ENCODE results near the gene VPS72. TPM values are rescaled to one million over a fixed set of nuclear protein-coding genes. Genes with fewer than 3 reads are reported as not detected.

VPS72 gene
- polyA plus RNA-seq, 1 experiment: 71.0 TPM

- Histone ChIP-seq H3K27me3 (ENCODE audit: control insufficient read depth, insufficient read depth, low read length) (no peaks in the 10 kb centered on the region), H3K36me3 (ENCODE audit: control insufficient read depth, insufficient read depth, low read length) (no peaks in the 10 kb centered on the region), H3K4me3 (ENCODE audit: low read depth, low read length) (no peak overlapping the region)
- no peak for DNase-seq (ENCODE audit: low read depth)
- TF ChIP-seq, protein P1, sequence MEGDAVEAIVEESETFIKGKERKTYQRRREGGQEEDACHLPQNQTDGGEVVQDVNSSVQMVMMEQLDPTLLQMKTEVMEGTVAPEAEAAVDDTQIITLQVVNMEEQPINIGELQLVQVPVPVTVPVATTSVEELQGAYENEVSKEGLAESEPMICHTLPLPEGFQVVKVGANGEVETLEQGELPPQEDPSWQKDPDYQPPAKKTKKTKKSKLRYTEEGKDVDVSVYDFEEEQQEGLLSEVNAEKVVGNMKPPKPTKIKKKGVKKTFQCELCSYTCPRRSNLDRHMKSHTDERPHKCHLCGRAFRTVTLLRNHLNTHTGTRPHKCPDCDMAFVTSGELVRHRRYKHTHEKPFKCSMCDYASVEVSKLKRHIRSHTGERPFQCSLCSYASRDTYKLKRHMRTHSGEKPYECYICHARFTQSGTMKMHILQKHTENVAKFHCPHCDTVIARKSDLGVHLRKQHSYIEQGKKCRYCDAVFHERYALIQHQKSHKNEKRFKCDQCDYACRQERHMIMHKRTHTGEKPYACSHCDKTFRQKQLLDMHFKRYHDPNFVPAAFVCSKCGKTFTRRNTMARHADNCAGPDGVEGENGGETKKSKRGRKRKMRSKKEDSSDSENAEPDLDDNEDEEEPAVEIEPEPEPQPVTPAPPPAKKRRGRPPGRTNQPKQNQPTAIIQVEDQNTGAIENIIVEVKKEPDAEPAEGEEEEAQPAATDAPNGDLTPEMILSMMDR (IDR thresholded peaks at IDR 0.05; ENCODE audit: insufficient read depth, low read depth, low read length): no peak
- CTCF ChIA-PET: interaction anchor here (1.3 to 1.6 kb wide), 2 partner anchors 18 to 36 kb away, joined by 3 read pairs; no protein-coding TSS in a partner anchor
- POLR2A ChIA-PET: no interaction called here
Measured at GRCh38 chr1:151135433-151136385, 54.3 kb downstream of the VPS72 start.

- H3K36me3 ChIP-seq (ENCODE audit: control insufficient read depth, insufficient read depth, low read length): no peaks in the 10 kb centered on the region
- no peak for DNase-seq (ENCODE audit: low read depth)
- TF ChIP-seq, protein P1 (IDR thresholded peaks at IDR 0.05; ENCODE audit: insufficient read depth, low read depth, low read length): no peak
- ChIA-PET POLR2A (no interaction called here), CTCF (interaction anchor here (1.3 to 1.6 kb wide), 2 partner anchors 17 to 35 kb away, joined by 3 read pairs; no protein-coding TSS in a partner anchor)
- H3K27me3 ChIP-seq (ENCODE audit: control insufficient read depth, insufficient read depth, low read length): no peaks in the 10 kb centered on the region
- no peak overlapping the region for H3K4me3 ChIP-seq (ENCODE audit: low read depth, low read length)
Measured at GRCh38 chr1:151134991-151135390, 55.0 kb downstream of the VPS72 start.

DNA sequence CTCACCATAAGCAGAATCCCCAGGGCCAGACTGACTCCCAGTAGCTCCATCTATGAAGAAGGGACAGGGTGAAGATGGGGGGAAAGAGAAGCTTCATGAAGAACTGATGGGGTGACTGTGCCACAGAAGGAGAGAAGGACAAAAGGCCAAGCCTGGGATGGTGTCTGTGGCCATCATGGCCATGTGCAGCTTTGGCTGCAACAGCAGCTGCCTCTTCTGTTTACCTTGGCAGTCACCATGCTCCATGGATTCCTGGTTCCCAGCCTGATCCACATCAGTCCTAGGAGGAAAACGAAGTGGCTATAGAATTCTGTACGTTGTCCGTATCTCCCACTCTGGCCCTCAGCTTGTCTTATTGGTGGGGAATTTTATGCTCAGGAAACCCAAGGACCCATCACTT lies 55.6 kb downstream of the VPS72 start:
- Histone ChIP-seq H3K36me3 (ENCODE audit: control insufficient read depth, insufficient read depth, low read length) (no peaks in the 10 kb centered on the region), H3K4me3 (ENCODE audit: low read depth, low read length) (no peak overlapping the region), H3K27me3 (ENCODE audit: control insufficient read depth, insufficient read depth, low read length) (no peaks in the 10 kb centered on the region)
- TF ChIP-seq, protein P1 (IDR thresholded peaks at IDR 0.05; ENCODE audit: insufficient read depth, low read depth, low read length): no peak
- ChIA-PET POLR2A (no interaction called here), CTCF (interaction anchor here (1.3 to 1.5 kb wide), 2 partner anchors 21 to 35 kb away, joined by 3 read pairs; no protein-coding TSS in a partner anchor)
- no peak for DNase-seq (ENCODE audit: low read depth)

GRCh38 chr1:151133018-151133806 lies 56.8 kb downstream of the VPS72 start:
- TF ChIP-seq, protein P1 (IDR thresholded peaks at IDR 0.05; ENCODE audit: insufficient read depth, low read depth, low read length): no peak
- no peaks in the 10 kb centered on the region for H3K36me3 ChIP-seq (ENCODE audit: control insufficient read depth, insufficient read depth, low read length)
- POLR2A ChIA-PET: no interaction called here
- no peaks in the 10 kb centered on the region for H3K27me3 ChIP-seq (ENCODE audit: control insufficient read depth, insufficient read depth, low read length)
- no peak for DNase-seq (ENCODE audit: low read depth)
- no peak overlapping the region for H3K4me3 ChIP-seq (ENCODE audit: low read depth, low read length)
- CTCF ChIA-PET: interaction anchor here (0.6 to 1.5 kb wide), 2 partner anchors 22 to 286 kb away, joined by 3 to 4 read pairs; no protein-coding TSS in a partner anchor
